Upper lobe of left lung (tissue), 6 donors: ENCODE results near the gene PAGE1. TPM values are rescaled to one million over a fixed set of nuclear protein-coding genes. Genes with fewer than 3 reads are reported as not detected.
"Not testable (repeated sequence)": the region's sequence is repeated elsewhere in the genome, so short reads cannot be mapped to it uniquely, and the experiment has no call there.

Experiments used
- ATAC-seq, 2 donors: fragments of 200-7000 bp; cut with Tn5 transposase; one replicate each; pipeline ENCODE4 v1.9.1; 2022; ENCODE audit warnings: mild to moderate bottlenecking in 2 of 2, moderate library complexity in 2 of 2; ENCODE audit not compliant: low FRiP score in 2 of 2
- DNase-seq, 2 donors: peaks; one replicate each; pipeline ENCODE4 v3.0.0-alpha.2; 2019 to 2020
- H3K27ac ChIP-seq, 4 donors: fragments of 200-600 bp; sonication (generic); one replicate each; pipeline ENCODE4 v1.5.1; 2016 to 2019
- H3K27me3 ChIP-seq, 4 donors: fragments of 200-600 bp; sonication (generic); one replicate each; pipeline ENCODE4 v1.5.1; 2017 to 2019
- H3K36me3 ChIP-seq, 4 donors: fragments of 200-600 bp; sonication (generic); one replicate each; pipeline ENCODE4 v1.5.1; 2016 to 2019
- H3K4me1 ChIP-seq, 4 donors: fragments of 200-600 bp; sonication (generic); one replicate each; pipeline ENCODE4 v1.5.1; 2018 to 2019
- H3K4me3 ChIP-seq, 4 donors: fragments of 200-600 bp; sonication (generic); one replicate each; pipeline ENCODE4 v1.5.1; 2017 to 2019; ENCODE audit warnings: mild to moderate bottlenecking in 2 of 4, moderate library complexity in 1 of 4
- H3K9me3 ChIP-seq, 4 donors: fragments of 200-600 bp; sonication (generic); one replicate each; pipeline ENCODE4 v1.5.1; 2018 to 2019
- CTCF ChIP-seq, 6 experiments: fragments of 450-650 bp in 4 of 6; fragments of 200-600 bp in 2 of 6; sonication (generic) in 2 of 6; IDR thresholded peaks; one replicate each; pipeline ENCODE4 v1.5.1; 2016 to 2019; ENCODE audit warnings: antibody characterized with exemption in 6 of 6
- EP300 ChIP-seq, 4 donors: sonication (generic); formaldehyde crosslinking; IDR thresholded peaks; one replicate each; pipeline ENCODE4 v1.5.1; 2017; ENCODE audit warnings: antibody characterized with exemption in 4 of 4, control low read depth in 2 of 4
- POLR2A ChIP-seq, 4 donors: fragments of 450-650 bp; IDR thresholded peaks; one replicate each; pipeline ENCODE4 v1.5.1; 2016 to 2017; ENCODE audit warnings: antibody characterized with exemption in 4 of 4, mild to moderate bottlenecking in 2 of 4
- POLR2AphosphoS5 ChIP-seq, 2 donors: sonication (generic); formaldehyde crosslinking; IDR thresholded peaks; one replicate each; pipeline ENCODE4 v1.5.1; 2017; ENCODE audit warnings: antibody characterized with exemption in 2 of 2
- WGBS, 2 donors: methylation state at CpG; one replicate each; pipeline ENCODE4 v1.1.5; 2017 to 2018; 5-methylcytosine and 5-hydroxymethylcytosine counted together
- total RNA-seq, 6 donors: library from RNA; depleted of rRNA in 4 of 6; stranded (reverse); fragments of >200 nt in 4 of 6; gene quantifications; one replicate each; pipeline versions ENCODE4 v1.1.0 to v1.2.1, GENCODE V29; 2016 to 2021
- donor health status: DM: no; HTN: no; CAD: no; lungs with moderate emphysema.
- donor health status: DM: no; HTN: yes; CAD: no; lungs with severe emphysema.

The PAGE1 gene
- total RNA-seq, 6 donors from 2014 or later, result not detected

DNA sequence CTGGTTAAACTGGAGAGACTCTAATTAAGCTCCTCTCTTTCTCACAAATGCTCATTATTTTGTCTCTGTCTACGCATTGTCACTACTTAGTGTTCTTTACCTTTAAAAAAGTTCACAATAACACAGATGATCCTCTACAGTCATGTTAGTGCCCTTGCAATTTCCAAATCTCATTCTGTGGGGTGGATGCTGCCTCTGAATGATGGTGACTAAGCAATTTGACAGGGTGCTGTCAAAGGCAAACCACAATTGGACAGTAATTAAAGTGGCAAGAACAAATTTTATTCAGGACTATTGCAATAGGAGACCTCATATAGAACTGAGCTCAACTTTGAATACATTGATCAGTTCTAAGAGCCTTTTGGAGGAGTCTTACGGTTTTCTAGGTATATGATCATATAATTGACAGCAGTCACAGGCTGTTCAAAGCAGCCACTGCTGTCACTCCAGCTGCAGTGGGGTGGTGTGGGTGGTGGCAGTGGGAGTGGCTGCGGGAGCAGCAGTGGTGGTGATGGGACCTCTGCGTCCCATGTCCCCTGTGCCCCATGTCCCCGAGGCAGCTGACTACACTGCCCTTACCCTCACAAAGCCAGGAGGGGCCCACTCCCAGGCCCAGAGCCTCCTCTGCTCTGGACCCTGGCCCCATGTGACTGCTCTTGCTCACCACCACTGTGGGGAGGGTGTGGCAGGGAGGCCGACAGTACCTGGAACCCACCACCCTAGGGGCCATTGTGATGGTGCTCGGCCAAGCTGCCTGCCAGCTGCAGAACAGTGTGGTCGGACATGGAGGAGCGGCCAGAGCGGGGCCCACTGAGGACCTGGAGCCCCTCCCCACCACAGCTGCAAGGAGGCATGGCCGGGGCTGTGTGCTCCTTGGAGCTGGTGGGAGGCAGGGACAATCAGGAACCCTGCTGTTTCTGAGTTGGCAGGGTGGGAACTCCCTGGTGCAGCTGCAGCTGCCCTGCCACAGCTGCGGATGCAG, 30.4 kb upstream of the PAGE1 start:
- DNase-seq, result peak in 1 of 2 donors; percentile 4
- Histone ChIP-seq H3K27me3 (no peaks in the 10 kb centered on the region), H3K27ac (no peak overlapping the region), H3K9me3 (no peaks in the 10 kb centered on the region), H3K4me3 (no peak overlapping the region), H3K36me3 (no peaks in the 10 kb centered on the region), H3K4me1 (no peaks in the 10 kb centered on the region)
- 87 to 91% methylated on average over 5 to 11 of the region's 12 CpGs for WGBS, 2 donors
- TF ChIP-seq POLR2AphosphoS5 (IDR thresholded peaks at IDR 0.05) (no peak), POLR2A (IDR thresholded peaks at IDR 0.05) (no peak), CTCF (IDR thresholded peaks at IDR 0.05) (no peak)
- peak in 1 of 2 donors; percentile 41 for ATAC-seq

- DNase-seq, result no peak
- H3K9me3 ChIP-seq, result no peaks in the 10 kb centered on the region
- WGBS, 2 donors, result 69 to 71% methylated on average over 1 to 3 of the region's 3 CpGs
- ATAC-seq, result no peak
- no peaks in the 10 kb centered on the region for H3K4me1 ChIP-seq
- no peak overlapping the region for H3K27ac ChIP-seq
- no peaks in the 10 kb centered on the region for H3K36me3 ChIP-seq
- TF ChIP-seq CTCF (IDR thresholded peaks at IDR 0.05), result no peak
- TF ChIP-seq EP300 (IDR thresholded peaks at IDR 0.05), result no peak
- no peak for TF ChIP-seq POLR2AphosphoS5 (IDR thresholded peaks at IDR 0.05)
- TF ChIP-seq POLR2A (IDR thresholded peaks at IDR 0.05), result no peak
- no peak overlapping the region for H3K4me3 ChIP-seq
- no peaks in the 10 kb centered on the region for H3K27me3 ChIP-seq
Measured at GRCh38 chrX:49725401-49725800, 29.6 kb upstream of the PAGE1 start.

- DNase-seq, H3K27ac ChIP-seq, H3K27me3 ChIP-seq, H3K9me3 ChIP-seq, ATAC-seq, H3K4me3 ChIP-seq, H3K36me3 ChIP-seq, H3K4me1 ChIP-seq: not testable (repeated sequence)
- WGBS, 2 donors, result 49 to 69% methylated on average over 2 of the region's 2 CpGs
Measured at GRCh38 chrX:49720106-49720505, 24.3 kb upstream of the PAGE1 start.

GRCh38 chrX:49712577-49712976, 16.8 kb upstream of the PAGE1 start:
- Histone ChIP-seq H3K4me3 (no peak overlapping the region), H3K27me3 (no peaks in the 10 kb centered on the region), H3K9me3 (no peaks in the 10 kb centered on the region), H3K36me3 (no peaks in the 10 kb centered on the region), H3K4me1 (no peaks in the 10 kb centered on the region), H3K27ac (no peak overlapping the region)
- 83 to 93% methylated on average over 3 of the region's 3 CpGs for WGBS, 2 donors
- no peak for DNase-seq
- ATAC-seq, result no peak
- TF ChIP-seq POLR2AphosphoS5 (IDR thresholded peaks at IDR 0.05) (no peak), POLR2A (IDR thresholded peaks at IDR 0.05) (no peak), CTCF (IDR thresholded peaks at IDR 0.05) (no peak)

GRCh38 chrX:49710744-49711319, 15.0 kb upstream of the PAGE1 start:
- ATAC-seq, result no peak
- Histone ChIP-seq H3K4me3 (no peak overlapping the region), H3K9me3 (no peaks in the 10 kb centered on the region), H3K27me3 (no peaks in the 10 kb centered on the region), H3K36me3 (no peaks in the 10 kb centered on the region), H3K27ac (no peak overlapping the region), H3K4me1 (no peaks in the 10 kb centered on the region)
- no peak for DNase-seq
- WGBS, 2 donors, result 67 to 77% methylated on average over 1 of the region's 1 CpG
- TF ChIP-seq CTCF (IDR thresholded peaks at IDR 0.05) (no peak), EP300 (IDR thresholded peaks at IDR 0.05) (no peak), POLR2A (IDR thresholded peaks at IDR 0.05) (no peak), POLR2AphosphoS5 (IDR thresholded peaks at IDR 0.05) (no peak)
